ENCODE measurements around the gene C11orf86.
"Not testable (repeated sequence)": the region's sequence is repeated elsewhere in the genome, so short reads cannot be mapped to it uniquely, and the experiment has no call there.

The C11orf86 gene

DNA sequence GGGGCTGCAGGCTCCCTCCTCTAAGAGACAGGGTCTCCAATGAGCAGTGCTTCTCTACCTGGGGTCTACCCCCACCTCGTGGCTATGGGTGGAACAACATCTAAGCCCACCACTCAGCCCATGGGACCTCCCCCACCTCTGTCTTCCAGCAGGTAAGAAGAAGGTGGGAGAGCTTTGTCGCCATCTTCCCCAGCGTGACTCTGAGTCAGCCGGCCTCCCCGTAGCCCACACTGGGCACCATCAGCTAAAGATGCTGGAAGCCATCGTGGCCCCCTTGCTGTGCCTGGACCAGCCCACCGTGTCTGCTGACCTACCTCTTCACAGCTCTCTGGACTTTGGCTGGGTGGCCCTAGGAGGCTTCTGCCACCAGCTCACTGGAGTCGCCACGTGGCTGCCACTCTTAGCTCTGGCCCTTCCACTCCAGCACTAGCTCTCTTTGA lies 944 bp downstream of the C11orf86 start:
- Mint-ChIP-seq H3K4me1 (no peaks in the 10 kb centered on the region), H3K27ac (no peak overlapping the region), H3K36me3 (no peaks in the 10 kb centered on the region), H3K27me3 (peaks cover 50% of the 10 kb centered on the region), H3K4me3 (no peak overlapping the region), H3K9me3 (peaks cover 3% of the 10 kb centered on the region)
- no peak for ATAC-seq

DNA sequence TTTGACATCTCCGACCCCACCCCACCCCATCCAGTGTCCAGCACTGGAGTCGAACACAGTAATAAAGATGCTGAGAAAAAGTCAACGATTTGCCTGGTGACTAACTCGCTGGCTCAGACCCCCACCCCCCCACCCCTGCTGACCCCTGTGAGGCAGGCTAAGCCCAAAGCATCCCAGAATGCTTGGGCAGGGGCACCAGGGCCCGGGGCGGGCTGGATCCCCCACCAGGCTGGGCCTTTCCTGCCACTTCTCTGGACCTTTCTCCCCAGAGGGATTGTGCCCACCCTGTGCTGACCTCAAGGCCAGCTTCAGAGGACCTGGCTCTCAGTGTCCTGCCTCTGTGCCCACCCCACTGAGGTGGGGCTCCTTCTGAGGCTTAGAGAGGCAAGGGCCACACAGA lies 1.8 kb downstream of the C11orf86 start:
- peaks cover 44% of the 10 kb centered on the region for H3K27me3 Mint-ChIP-seq
- H3K4me3 Mint-ChIP-seq, result no peak overlapping the region
- no peaks in the 10 kb centered on the region for H3K36me3 Mint-ChIP-seq
- peaks cover 3% of the 10 kb centered on the region for H3K9me3 Mint-ChIP-seq
- no peak overlapping the region for H3K27ac Mint-ChIP-seq
- H3K4me1 Mint-ChIP-seq, result no peaks in the 10 kb centered on the region
- no peak for ATAC-seq

DNA sequence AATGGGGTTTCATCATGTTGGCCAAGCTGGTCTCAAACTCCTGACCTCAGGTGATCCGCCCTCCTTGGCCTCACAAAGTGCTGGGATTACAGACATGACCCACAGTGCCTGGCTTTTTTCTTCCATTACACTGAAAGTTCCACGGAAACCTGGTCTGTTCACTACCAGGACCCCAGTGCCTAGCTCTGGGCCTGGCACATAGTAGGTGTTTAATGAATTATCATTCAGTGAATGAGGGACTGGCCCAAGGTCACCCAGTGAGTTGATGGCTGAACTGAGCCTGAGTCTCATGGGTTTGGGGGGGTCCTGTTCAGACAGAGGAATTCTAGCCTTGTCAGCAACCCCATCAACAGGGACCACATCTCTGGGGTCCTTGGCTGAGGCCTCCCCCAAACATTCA lies 3.1 kb downstream of the C11orf86 start:
- Mint-ChIP-seq H3K9me3 (peaks cover 3% of the 10 kb centered on the region), H3K4me1 (no peaks in the 10 kb centered on the region), H3K27ac (no peak overlapping the region), H3K4me3 (no peak overlapping the region), H3K36me3 (no peaks in the 10 kb centered on the region), H3K27me3 (peaks cover 50% of the 10 kb centered on the region)
- ATAC-seq, result no peak

DNA sequence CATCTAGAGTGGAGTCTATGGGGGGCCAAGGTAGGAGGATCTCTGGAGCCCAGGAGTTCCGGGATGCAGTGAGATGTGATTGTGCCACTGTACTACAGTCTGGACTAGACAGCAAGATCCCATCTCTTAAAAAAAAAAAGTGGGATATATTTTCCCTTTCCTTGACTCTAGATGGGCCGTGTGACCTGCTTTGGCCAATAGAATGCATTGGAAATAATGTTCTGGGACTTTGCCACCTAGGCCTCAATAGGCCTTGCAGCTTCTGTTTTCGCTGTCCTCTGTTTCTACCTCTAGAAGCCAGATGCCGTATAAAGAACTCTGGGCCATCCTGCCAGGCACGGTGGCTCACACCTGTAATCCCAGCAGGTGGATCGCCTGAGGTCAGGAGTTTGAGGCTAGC lies 3.6 kb downstream of the C11orf86 start:
- H3K4me3 Mint-ChIP-seq, result no peak overlapping the region
- ATAC-seq, result no peak
- H3K27me3 Mint-ChIP-seq, result peaks cover 53% of the 10 kb centered on the region
- H3K4me1 Mint-ChIP-seq, result no peaks in the 10 kb centered on the region
- H3K27ac Mint-ChIP-seq, result no peak overlapping the region
- H3K36me3 Mint-ChIP-seq, result no peaks in the 10 kb centered on the region
- H3K9me3 Mint-ChIP-seq, result peaks cover 3% of the 10 kb centered on the region

DNA sequence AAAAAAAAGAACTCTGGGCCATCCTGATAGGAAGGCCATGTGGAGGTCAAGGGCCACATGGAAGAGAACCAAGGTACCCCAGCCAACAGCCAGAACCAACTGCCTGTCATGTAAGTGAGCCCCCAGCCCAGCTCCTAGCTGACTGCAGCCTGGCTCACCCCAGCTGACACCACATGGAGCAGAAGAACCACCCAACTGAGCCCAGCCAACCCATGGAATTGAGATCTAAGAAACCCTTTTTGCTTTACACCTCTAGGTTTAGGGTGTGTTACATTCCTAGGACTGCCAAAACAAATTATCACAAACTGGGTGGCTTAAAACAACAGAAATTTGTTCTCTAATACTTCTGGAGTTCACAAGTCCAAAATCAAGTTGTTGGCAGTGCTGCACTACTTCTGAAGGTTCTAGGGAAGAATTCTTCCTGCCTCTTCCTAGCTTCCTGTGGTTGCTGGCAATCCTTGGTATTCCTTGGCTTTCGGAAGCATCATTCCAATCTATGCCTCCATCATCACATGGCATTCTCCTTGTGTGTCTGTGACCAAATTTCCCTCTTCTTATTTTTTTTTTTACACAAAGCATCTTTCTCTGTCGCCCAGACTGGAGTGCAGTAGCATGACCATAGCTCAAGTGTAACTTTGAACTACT lies 4.4 kb downstream of the C11orf86 start:
- Mint-ChIP-seq H3K27ac (no peak overlapping the region), H3K36me3 (no peaks in the 10 kb centered on the region), H3K4me3 (no peak overlapping the region), H3K27me3 (peaks cover 58% of the 10 kb centered on the region), H3K9me3 (peaks cover 3% of the 10 kb centered on the region), H3K4me1 (no peaks in the 10 kb centered on the region)
- no peak for ATAC-seq

DNA sequence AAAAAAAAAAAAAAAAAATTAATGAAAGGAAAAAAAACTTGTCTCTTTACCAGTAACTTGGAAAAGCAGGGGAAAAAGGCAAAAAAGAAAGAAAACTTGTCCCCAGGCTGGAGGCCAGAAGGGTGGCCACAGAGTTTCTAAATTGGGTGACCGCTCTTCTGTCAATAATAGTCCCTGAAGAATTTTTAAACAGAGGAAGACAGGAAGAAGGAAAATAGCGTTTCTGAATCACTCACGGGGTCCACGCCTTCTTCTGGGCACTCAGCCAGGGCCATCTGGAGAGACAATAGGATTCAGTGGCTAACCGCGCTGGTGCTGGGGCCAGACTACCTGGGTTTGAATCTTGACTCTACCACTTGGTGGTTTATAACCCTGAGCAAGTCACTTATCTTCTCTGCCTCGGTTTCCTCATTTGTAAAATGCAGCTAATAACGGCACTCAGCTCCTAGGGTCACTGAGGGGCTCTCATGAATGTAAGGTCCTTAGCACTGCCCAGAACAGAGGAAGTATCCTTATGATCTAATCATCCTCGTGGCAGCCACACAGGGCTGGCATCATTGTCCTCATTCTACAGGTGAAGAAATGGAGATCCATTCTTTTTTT lies 7.0 kb downstream of the C11orf86 start:
- Mint-ChIP-seq H3K4me1 (no peaks in the 10 kb centered on the region), H3K27me3 (peaks cover 53% of the 10 kb centered on the region), H3K36me3 (no peaks in the 10 kb centered on the region), H3K4me3 (no peak overlapping the region), H3K27ac (no peak overlapping the region), H3K9me3 (peaks cover 3% of the 10 kb centered on the region)
- ATAC-seq, result no peak

DNA sequence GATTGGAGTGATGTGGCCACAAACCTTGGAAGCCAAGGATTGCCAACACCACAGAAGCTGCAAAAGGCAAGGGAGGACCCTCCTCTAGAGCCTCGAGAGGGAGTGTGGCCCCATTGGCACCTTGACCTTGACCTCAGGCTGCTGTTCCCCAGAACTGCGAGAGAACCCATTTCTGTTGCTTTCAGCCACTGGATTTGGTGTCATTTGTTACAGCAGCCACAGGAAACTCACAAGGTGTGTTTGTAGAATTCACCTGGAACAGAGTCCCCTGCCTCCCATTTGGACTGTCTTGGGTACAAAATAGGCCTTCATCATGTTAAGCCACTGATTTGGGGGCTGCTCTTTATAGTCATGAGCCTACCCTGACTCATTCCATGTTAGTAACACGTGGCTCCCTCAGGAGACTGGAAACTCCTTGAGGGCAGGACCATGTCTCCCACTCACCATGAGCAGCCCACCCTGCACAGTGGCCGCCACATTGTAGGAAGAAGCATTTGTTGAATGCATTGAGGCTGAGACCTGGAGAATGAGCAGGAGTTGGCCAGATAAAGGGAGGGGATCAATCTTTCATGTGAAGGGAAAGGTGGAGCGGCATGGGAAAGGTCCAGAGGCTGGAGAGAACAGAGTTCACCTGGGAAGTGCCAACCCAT lies 8.3 kb downstream of the C11orf86 start:
- no peaks in the 10 kb centered on the region for H3K4me1 Mint-ChIP-seq
- H3K27ac Mint-ChIP-seq, result no peak overlapping the region
- peaks cover 67% of the 10 kb centered on the region for H3K27me3 Mint-ChIP-seq
- peaks cover 3% of the 10 kb centered on the region for H3K9me3 Mint-ChIP-seq
- H3K4me3 Mint-ChIP-seq, result no peak overlapping the region
- ATAC-seq, result no peak
- H3K36me3 Mint-ChIP-seq, result no peaks in the 10 kb centered on the region

DNA sequence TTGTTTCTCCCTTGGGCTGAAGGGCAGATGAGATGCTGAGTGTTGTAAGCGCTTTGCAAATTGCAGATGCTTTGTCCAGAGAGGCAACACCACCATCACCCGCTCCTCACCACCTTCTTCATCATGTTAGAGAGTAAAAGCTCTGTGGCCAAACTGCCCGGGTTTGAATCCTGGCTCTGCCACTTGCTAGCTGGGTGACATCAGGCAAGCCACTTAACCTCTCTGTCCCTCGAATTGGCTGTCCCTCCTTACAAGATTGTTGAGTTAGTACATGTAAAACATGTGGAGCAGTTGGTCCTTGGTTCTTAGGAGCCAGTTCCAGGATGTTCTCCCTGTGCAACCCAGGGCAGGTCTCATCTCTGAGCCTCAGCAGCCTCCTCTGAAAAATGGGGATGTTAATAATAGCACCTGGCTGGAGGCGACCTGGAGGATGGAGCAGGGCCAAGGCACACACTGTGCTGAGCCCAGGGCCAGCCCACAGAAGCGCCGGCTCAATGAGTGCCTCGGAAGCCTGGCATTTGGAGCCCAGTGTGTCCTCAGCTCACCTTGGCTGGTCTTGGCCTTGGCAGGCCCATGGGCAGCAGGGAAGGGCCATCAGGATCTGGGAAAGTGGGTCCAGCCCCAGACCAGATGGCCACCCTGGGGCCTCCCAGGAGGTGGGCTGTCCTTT lies 10.5 kb downstream of the C11orf86 start:
- H3K36me3 Mint-ChIP-seq, result no peaks in the 10 kb centered on the region
- no peak overlapping the region for H3K27ac Mint-ChIP-seq
- H3K27me3 Mint-ChIP-seq, result peaks cover 78% of the 10 kb centered on the region
- no peaks in the 10 kb centered on the region for H3K4me1 Mint-ChIP-seq
- H3K9me3 Mint-ChIP-seq, result no peaks in the 10 kb centered on the region
- H3K4me3 Mint-ChIP-seq, result no peak overlapping the region
- ATAC-seq, result no peak

DNA sequence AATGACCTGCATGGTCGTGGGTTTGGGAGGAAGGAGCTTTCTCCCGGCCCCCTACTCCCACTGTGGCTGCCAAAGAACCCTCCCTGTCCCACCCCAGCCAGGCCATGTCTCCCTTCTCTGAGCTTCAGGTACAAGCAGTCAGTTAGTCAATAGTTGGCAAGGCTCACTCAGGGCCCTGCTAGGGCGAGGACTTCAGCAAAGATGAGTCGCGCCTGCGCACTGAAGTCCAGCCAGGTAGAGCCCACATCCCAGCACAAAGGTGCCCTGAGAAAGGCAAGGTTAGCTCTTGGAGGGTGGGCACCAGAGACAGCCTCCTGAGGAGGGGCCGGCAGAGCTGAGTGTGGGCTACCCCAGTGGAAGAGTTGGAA lies 11.1 kb downstream of the C11orf86 start:
- no peaks in the 10 kb centered on the region for H3K4me1 Mint-ChIP-seq
- ATAC-seq, result no peak
- H3K27me3 Mint-ChIP-seq, result peaks cover 79% of the 10 kb centered on the region
- H3K4me3 Mint-ChIP-seq, result no peak overlapping the region
- H3K27ac Mint-ChIP-seq, result no peak overlapping the region
- H3K9me3 Mint-ChIP-seq, result no peaks in the 10 kb centered on the region
- H3K36me3 Mint-ChIP-seq, result no peaks in the 10 kb centered on the region

DNA sequence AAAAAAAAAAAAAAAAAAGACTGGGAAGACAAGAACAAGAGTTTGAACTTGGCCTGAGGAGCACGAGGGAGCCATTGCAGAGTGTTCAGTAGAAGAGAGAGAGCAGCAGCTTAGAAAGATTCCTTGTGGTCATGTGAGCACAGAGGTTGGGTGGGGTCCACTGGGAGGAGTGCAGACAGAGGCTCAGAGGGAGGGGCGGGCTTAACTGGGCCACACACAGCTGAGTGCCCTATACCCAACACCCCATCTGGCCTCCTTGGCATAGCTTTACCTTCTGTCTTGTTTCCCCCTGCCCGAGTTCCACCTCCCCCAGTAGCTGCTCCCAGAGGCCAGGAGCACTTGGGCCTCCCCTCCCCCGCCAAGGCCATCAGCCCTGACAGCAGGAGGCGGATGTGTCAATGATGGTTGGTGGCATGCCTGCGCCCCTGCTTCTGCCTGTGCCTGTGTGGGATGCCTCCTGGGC lies 12.1 kb downstream of the C11orf86 start:
- Mint-ChIP-seq H3K27ac (no peak overlapping the region), H3K4me3 (no peak overlapping the region), H3K4me1 (no peaks in the 10 kb centered on the region), H3K36me3 (no peaks in the 10 kb centered on the region), H3K9me3 (no peaks in the 10 kb centered on the region), H3K27me3 (peaks cover 76% of the 10 kb centered on the region)
- ATAC-seq, result no peak

DNA sequence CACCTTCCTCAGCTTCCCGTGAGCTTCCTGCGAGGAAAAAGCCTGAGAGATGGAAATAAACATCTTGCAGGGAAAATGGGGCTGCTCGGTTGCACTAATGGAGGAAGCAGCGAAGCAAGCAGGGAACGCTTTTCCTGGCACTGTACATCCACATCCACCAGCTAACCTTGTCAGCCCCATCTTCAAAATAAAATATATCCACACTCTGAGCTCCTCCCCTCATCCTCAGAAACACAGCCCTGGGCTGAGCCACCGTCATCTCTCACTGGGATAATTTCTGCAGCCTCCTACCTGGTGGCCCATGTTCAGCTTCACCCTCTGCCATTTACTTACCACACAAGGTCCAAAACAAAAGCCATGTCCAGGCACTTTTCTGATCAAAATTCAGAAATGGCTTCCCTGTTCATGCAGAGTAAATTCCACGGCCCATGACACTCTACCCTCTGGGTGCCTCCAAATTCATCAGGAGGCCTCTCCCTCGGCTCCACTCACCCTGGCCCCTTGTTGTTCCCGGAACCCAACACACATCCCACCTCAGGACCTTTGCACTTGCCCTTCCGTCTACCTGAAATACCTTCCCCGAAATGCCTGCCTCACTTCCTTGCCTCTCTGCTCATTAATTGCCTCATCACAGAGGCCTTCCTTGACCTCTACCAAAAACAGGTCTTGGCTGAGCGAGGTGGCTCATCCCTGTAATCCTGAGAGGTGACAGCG lies 13.0 kb downstream of the C11orf86 start:
- H3K4me3 Mint-ChIP-seq, result no peak overlapping the region
- H3K4me1 Mint-ChIP-seq, result no peaks in the 10 kb centered on the region

DNA sequence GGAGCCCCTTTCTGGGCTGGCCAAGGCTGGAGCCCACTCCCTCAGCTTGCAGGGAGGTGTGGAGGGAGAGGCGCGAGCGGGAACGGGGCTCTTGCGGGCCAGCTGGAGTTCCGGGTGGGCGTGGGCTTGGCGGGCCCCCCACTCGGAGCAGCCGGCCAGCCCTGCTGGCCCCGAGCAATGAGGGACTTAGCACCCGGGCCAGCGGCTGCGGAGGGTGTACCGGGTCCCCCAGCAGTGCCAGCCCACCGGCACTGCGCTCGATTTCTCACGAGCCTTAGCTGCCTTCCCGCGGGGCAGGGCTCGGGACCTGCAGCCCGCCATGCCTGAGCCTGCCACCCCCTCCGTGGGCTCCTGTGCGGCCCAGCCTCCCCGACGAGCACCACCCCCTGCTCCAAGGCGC lies 13.6 kb downstream of the C11orf86 start:
- not testable (repeated sequence) for H3K4me3 Mint-ChIP-seq, H3K36me3 Mint-ChIP-seq, ATAC-seq, H3K4me1 Mint-ChIP-seq, H3K27ac Mint-ChIP-seq, H3K9me3 Mint-ChIP-seq
- H3K27me3 Mint-ChIP-seq, result peaks cover 70% of the 10 kb centered on the region

More for the DNA sequence above, 13.0 kb downstream of the C11orf86 start:
- no peak for ATAC-seq
- no peaks in the 10 kb centered on the region for H3K9me3 Mint-ChIP-seq
- no peaks in the 10 kb centered on the region for H3K36me3 Mint-ChIP-seq
- no peak overlapping the region for H3K27ac Mint-ChIP-seq
- H3K27me3 Mint-ChIP-seq, result peaks cover 69% of the 10 kb centered on the region

DNA sequence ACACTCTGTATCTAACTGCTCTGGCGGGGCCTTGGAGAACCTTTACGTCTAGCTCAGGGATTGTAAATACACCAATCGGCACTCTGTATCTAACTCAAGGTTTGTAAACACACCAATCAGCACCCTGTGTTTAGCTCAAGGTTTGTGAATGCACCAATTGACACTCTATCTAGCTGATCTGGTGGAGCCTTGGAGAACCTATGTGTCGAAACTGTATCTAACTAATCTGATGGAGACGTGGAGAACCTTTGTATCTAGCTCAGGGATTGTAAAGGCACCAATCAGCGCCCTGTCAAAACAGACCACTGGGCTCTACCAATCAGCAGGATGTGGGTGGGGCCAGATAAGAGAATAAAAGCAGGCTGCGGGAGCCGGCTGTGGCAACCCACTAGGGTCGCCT lies 14.3 kb downstream of the C11orf86 start:
- H3K27ac Mint-ChIP-seq, H3K9me3 Mint-ChIP-seq, H3K4me3 Mint-ChIP-seq, H3K4me1 Mint-ChIP-seq, H3K36me3 Mint-ChIP-seq, ATAC-seq: not testable (repeated sequence)
- peaks cover 64% of the 10 kb centered on the region for H3K27me3 Mint-ChIP-seq

DNA sequence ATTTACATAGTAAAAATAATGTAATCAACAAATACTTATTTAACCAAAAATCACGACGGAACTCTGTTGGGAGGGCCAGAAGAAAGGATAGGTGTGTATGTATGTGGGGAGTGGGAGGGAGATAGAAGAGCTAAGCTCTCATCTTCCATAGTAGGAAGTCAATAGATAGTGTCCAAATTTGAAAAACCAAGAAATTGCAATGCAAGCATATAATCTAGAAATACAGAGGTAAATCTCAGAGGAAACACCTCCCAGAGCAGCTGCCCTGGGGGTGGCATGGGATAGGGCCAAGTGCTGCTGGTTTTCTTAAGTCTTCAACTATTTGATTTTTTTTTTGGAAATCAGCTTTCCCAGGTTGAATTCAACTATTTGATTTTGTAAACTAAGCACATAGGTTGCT lies 16.9 kb downstream of the C11orf86 start:
- no peaks in the 10 kb centered on the region for H3K9me3 Mint-ChIP-seq
- no peak for ATAC-seq

DNA sequence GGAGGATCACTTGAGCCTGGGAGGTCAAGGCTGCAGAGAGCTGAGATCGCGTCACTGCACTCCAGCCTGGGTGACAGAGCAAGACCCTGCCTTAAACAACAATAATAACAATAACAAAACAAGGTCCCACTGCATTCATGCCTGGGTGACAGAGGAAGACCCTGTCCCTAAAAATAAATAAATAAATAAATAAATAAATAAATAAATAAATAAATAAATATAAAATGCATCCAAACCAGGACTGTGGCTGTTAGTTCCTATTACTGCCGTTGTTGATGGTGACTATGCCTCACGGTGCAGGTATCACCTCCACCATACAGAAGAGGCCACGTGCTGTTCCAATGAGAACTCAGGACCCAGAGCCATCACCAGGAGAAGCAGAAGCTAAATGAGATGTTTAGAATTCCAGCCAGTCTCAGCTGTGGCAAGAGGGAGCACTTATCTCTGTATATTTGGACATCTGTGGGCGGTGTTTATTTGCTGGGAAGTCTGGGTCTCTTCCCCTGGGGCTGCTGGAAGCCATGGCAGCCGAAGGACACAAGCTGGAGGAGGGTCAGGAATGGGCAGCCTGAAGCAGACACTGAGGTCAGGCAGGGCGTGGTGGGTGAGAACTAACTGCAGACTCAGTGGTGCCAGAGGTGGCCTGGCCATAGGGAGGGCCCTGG lies 21.6 kb downstream of the C11orf86 start:
- no peak for ATAC-seq
- Mint-ChIP-seq H3K36me3 (no peaks in the 10 kb centered on the region), H3K4me3 (no peak overlapping the region), H3K9me3 (no peaks in the 10 kb centered on the region), H3K27me3 (peaks cover 39% of the 10 kb centered on the region), H3K4me1 (no peaks in the 10 kb centered on the region), H3K27ac (no peak overlapping the region)

More for the DNA sequence above, 16.9 kb downstream of the C11orf86 start:
- no peaks in the 10 kb centered on the region for H3K4me1 Mint-ChIP-seq
- no peaks in the 10 kb centered on the region for H3K36me3 Mint-ChIP-seq
- H3K27me3 Mint-ChIP-seq, result peaks cover 50% of the 10 kb centered on the region
- no peak overlapping the region for H3K4me3 Mint-ChIP-seq
- no peak overlapping the region for H3K27ac Mint-ChIP-seq

Measured in stimulated activated memory B cell treated with anti-CD40 and anti-IgM and Interleukin-4, amounts not matched to agents 10 μg/mL and 1 μg/mL and 100 μg/mL, for 72 hours (primary cell).